PC-3 (cell line): ENCODE measurements around the gene GOLGA1.

ENCODE experiments used
- EZH2 ChIP-seq: fragments of 300-600 bp; sonication (generic); IDR thresholded peaks from one replicate; pipeline ENCODE4 v1.6.1; 2017; ENCODE audit warnings: antibody characterized with exemption, mild to moderate bottlenecking, low read length; ENCODE audit not compliant: unreplicated experiment
- EZH2phosphoT487 ChIP-seq: fragments of 300-600 bp; sonication (generic); IDR thresholded peaks from 2 replicates; pipeline ENCODE4 v1.6.1; 2018; ENCODE audit warnings: mild to moderate bottlenecking, antibody characterized with exemption, low read length, borderline replicate concordance
- TF ChIP-seq, protein P1 (sequence below): fragments of 300-600 bp; sonication (generic); conservative IDR thresholded peaks from 2 replicates; pipeline ENCODE4 v1.5.1; 2017; ENCODE audit warnings: antibody characterized with exemption, low read depth, mild to moderate bottlenecking, low read length

DNA sequence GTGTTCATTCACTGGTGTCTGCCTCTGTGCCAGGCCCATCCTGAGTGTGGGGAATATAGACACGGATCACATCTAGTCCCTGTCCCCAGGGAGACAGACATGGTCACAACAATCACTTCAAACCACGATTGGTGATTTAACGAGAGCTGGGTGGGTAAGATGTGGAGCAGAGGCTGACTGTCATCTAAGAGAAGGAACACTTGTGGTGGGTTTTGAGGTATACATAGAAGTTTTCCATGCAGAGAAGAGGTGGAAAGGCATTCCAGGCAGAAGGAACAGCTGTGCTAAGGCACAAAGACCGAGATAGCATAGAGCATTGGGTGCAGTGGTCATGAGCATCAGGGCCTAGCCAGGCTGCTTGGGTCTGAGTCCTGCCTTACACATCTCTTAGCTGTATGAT lies 110.3 kb downstream of the GOLGA1 start:
- TF ChIP-seq, protein P1, sequence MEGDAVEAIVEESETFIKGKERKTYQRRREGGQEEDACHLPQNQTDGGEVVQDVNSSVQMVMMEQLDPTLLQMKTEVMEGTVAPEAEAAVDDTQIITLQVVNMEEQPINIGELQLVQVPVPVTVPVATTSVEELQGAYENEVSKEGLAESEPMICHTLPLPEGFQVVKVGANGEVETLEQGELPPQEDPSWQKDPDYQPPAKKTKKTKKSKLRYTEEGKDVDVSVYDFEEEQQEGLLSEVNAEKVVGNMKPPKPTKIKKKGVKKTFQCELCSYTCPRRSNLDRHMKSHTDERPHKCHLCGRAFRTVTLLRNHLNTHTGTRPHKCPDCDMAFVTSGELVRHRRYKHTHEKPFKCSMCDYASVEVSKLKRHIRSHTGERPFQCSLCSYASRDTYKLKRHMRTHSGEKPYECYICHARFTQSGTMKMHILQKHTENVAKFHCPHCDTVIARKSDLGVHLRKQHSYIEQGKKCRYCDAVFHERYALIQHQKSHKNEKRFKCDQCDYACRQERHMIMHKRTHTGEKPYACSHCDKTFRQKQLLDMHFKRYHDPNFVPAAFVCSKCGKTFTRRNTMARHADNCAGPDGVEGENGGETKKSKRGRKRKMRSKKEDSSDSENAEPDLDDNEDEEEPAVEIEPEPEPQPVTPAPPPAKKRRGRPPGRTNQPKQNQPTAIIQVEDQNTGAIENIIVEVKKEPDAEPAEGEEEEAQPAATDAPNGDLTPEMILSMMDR, result no peak
- TF ChIP-seq EZH2 (no peak), EZH2phosphoT487 (no peak)
